PFSK-1 (cell line): ENCODE measurements around the gene XRCC4.

Source experiments
- FOXP2 ChIP-seq: optimal IDR thresholded peaks from 2 replicates; pipeline ENCODE3; 2011; ENCODE audit warnings: borderline replicate concordance, control low read depth, inconsistent platforms; ENCODE audit not compliant: insufficient read depth; ENCODE audit errors: extremely low read length, extremely low read depth
- POLR2AphosphoS5 ChIP-seq: IDR thresholded peaks from 2 replicates; pipeline ENCODE4 v1.6.1; 2012; ENCODE audit warnings: low read depth, mild to moderate bottlenecking, control low read depth, low read length, moderate library complexity
- SIN3A ChIP-seq: IDR thresholded peaks from 2 replicates; pipeline ENCODE4 v1.6.1; 2012; ENCODE audit warnings: mild to moderate bottlenecking, low read length, moderate library complexity, borderline replicate concordance; ENCODE audit not compliant: insufficient read depth
- TAF1 ChIP-seq: IDR thresholded peaks from 2 replicates; pipeline ENCODE4 v1.6.1; 2012; ENCODE audit warnings: low read length, control low read depth, borderline replicate concordance; ENCODE audit not compliant: insufficient read depth
- TF ChIP-seq, protein P1 (sequence below), 2 experiments: IDR thresholded peaks; 2 replicates each; pipeline versions ENCODE4 v1.6.1 to v1.8.0; 2011 to 2012; ENCODE audit warnings: low read depth in 2 of 2, low read length in 2 of 2, control low read depth in 1 of 2, inconsistent platforms in 1 of 2, mild to moderate bottlenecking in 1 of 2, moderate library complexity in 1 of 2; ENCODE audit not compliant: insufficient read depth in 1 of 2

DNA sequence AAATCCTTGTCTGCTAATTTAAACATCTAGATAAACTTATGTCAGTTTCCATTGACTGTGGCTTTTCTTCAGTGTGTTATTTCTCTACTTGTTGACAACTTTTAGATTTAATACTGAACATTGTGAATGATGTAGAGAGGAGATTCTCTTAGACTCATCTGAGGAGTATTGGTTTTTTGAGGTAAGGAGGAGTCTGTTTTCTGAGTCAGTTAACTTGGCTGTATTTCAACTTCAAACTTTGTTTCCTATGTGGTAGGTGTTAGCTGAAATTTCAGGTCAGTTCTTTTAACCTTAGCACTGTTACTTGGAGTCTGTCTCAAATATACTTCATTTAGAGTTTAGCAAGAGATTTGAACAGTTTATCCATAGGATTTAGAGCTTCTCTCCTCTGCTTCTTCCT lies 67.9 kb downstream of the XRCC4 start:
- no peak for TF ChIP-seq POLR2AphosphoS5
- no peak for TF ChIP-seq TAF1
- TF ChIP-seq, protein P1, sequence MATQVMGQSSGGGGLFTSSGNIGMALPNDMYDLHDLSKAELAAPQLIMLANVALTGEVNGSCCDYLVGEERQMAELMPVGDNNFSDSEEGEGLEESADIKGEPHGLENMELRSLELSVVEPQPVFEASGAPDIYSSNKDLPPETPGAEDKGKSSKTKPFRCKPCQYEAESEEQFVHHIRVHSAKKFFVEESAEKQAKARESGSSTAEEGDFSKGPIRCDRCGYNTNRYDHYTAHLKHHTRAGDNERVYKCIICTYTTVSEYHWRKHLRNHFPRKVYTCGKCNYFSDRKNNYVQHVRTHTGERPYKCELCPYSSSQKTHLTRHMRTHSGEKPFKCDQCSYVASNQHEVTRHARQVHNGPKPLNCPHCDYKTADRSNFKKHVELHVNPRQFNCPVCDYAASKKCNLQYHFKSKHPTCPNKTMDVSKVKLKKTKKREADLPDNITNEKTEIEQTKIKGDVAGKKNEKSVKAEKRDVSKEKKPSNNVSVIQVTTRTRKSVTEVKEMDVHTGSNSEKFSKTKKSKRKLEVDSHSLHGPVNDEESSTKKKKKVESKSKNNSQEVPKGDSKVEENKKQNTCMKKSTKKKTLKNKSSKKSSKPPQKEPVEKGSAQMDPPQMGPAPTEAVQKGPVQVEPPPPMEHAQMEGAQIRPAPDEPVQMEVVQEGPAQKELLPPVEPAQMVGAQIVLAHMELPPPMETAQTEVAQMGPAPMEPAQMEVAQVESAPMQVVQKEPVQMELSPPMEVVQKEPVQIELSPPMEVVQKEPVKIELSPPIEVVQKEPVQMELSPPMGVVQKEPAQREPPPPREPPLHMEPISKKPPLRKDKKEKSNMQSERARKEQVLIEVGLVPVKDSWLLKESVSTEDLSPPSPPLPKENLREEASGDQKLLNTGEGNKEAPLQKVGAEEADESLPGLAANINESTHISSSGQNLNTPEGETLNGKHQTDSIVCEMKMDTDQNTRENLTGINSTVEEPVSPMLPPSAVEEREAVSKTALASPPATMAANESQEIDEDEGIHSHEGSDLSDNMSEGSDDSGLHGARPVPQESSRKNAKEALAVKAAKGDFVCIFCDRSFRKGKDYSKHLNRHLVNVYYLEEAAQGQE (IDR thresholded peaks at IDR 0.05; ENCODE audit: insufficient read depth in 1 of 2, low read depth in 2 of 2, low read length in 2 of 2): no peak
- TF ChIP-seq SIN3A: no peak
- TF ChIP-seq FOXP2: no peak
